Suppressor macrophage treated with lipopolysaccharide for 4 hours (primary cell): ENCODE measurements around the gene SLCO4C1.
A peak's percentile ranks its signal among the peaks of the same experiment; 100 is the strongest.

ENCODE experiments used
- DNase-seq: peaks from one replicate; pipeline ENCODE4 v3.0.0-alpha.2; 2020

SLCO4C1 gene

DNA sequence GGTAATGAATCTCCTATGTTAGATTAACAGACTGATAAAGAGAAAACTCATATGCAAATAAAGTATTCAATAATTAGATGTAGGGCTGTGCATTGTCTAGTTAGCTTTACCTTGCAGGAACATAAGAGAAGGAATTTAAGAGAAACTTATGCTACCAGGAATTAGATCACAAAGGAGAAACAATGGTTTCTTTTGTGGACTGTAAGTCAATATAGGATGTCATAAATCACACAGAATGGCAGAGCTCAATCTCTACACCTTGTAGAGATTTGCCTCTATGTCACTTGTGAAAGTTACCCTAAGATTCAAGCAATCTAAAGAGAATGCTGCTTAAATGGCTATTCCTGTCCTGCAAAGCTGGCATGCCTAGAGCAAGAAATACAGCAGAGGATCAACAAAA, 26.0 kb downstream of the SLCO4C1 start:
- DNase-seq: no peak

DNA sequence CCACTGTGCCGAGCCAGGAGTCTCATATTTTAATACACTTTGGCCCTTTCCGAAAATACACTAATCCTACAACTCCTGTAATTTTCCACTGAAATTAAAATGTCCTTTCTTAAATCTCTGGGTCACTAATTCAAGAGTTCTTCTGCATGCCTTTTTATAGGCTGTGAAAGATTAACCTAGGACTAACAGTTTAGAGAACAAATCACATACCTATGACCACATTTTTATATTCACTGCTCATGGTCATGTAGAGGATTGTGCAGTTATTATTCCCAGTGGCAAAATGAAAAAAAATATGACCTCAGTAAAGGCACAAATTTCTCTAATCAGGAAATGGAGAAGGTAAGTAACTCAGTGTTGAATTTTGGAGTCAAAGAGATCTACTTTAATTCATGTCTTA, 33.4 kb downstream of the SLCO4C1 start:
- DNase-seq: no peak

DNA sequence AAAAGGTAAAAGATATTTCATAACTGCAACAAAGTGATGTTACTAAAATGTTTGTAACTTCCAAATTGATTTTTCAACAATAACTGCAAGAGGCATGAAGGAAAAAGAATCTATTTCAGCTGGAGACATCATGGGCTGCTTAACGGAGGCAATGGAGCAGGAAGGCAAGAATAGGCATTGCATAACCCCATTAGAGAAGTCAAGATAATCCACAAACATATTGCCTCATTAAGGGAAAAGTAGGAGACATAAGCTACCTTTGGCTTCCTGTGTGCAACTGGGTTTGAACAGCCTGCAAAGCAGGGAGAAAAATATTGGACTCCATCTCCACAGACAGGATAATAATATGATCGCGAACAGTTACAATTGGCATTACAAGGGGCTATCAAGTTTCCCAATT, 46.7 kb downstream of the SLCO4C1 start:
- DNase-seq: no peak

DNA sequence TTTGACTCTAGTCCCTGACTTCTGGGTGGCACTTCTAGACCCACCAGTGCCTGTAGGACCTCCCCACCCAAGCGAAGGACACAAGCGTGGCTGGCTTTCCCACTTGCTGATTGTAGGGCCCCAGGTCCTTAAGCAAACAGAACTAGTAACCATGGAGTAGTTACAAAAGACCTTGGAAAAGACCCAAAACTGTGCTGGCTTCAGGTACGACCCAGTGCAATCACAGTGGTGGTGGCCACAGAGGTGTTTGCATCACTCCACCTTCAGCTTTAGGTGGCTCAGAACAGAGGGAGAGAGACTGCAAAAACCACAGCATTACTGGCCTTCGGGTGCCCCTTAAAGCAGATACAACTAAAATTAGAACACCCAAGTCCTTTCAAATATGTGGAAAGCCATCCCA, 52.9 kb downstream of the SLCO4C1 start:
- DNase-seq: no peak

DNA sequence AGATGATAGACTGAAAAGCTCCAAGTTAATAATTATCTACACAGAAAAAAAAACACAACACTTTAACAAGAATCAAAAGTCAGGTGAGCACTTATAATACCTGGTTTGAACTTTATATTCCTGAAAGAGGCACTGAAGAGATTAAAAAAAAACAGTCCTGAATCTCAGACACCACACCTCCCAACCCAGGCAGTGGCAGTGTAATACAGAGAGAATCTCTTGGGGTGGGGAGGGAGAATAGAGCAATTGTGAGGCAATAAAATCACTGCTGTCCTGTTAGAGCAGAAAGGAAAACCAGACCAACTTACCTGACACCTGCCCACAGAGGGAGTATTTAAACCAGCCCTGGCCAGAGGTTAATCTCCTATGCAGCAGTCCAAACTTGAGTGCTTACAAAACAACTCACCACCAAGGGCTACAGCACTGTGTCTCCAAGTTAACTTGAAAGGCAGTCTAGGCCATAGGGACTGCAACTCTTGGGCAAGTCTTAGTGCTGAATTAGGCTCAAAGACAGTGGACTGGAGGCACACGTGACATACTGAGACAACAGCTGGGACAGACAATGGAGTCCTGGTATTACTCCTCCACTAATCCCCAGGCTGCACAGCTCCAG, 54.2 kb downstream of the SLCO4C1 start:
- no peak for DNase-seq

DNA sequence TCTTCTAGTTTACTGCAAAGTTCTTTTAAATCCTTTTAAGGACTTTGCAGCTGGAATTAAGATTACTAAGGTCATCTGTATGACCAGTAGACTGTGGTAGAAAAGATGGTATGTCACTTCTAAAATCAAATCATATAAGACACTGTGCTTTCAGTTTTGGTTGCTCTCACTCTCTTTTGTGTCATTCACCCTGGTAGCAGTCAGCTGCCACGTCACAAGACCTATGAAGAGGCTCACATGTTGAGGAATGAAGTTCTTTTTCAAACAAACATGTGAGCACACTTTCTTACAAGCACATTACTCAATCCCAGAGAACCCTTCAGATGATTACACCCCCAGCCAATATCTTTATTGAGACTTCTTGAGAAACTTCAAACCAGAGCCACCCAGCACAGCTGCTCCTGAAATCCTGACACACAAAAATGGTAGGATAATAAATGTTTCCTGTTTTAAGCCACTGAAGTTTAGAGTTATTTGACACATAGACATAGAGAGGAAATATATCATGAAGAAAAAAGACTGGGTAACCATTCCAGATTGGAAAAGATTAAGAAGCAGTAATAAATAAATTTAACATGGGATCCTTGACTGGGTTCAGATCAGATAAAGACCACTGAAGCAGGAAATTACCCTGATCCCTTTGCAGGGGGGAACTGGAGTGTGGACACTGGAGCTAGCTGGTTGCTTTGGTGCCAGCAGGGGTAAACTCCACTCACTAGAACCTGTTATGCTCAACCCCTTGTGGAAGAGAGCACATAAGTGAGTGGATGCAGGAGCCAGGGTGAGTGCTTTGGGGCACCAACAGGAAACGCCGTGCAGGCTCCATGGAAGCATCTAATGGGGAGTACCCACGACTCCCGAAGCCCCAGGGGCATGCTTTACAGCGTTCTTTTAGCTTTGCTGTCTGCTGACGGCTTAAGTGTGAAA, 64.1 kb downstream of the SLCO4C1 start:
- peak; percentile 84 for DNase-seq

DNA sequence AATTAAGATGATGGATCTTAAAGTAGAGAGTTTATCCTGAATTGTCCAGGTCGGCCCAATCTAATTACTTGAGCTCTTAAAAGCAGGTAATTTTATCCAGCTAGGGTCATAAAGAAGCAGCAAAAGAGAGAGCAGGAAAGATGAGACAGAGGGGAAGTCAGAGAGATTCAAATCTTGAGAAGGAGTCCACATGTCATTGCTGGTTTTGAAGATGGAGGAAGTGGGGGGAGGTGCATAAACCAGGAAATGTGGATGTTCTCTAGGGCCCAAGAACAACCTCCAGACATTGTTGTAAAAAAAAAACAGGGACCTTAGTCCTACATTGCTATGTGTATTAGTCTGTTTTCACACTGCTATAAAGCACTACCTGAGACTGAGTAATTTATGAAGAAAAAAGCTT, 66.4 kb downstream of the SLCO4C1 start:
- DNase-seq: no peak

DNA sequence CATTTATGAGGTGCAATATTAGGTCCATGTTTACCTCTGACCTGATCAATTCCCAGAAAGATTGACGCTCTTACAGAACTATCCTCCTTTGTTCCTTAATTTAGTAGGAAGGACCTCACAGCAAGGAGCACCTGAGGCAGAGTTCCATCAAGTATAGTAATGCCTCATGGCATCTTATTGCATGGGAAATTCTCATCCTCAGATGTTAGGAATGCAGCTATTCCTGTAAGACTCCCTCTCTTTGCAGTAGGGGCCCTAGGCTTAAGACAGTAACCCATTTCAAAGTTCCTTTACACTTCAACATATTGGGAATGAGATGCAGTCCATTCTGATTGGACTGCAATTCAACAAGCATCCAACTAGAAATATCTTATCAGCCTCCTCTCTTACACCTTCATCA, 69.8 kb downstream of the SLCO4C1 start:
- no peak for DNase-seq

DNA sequence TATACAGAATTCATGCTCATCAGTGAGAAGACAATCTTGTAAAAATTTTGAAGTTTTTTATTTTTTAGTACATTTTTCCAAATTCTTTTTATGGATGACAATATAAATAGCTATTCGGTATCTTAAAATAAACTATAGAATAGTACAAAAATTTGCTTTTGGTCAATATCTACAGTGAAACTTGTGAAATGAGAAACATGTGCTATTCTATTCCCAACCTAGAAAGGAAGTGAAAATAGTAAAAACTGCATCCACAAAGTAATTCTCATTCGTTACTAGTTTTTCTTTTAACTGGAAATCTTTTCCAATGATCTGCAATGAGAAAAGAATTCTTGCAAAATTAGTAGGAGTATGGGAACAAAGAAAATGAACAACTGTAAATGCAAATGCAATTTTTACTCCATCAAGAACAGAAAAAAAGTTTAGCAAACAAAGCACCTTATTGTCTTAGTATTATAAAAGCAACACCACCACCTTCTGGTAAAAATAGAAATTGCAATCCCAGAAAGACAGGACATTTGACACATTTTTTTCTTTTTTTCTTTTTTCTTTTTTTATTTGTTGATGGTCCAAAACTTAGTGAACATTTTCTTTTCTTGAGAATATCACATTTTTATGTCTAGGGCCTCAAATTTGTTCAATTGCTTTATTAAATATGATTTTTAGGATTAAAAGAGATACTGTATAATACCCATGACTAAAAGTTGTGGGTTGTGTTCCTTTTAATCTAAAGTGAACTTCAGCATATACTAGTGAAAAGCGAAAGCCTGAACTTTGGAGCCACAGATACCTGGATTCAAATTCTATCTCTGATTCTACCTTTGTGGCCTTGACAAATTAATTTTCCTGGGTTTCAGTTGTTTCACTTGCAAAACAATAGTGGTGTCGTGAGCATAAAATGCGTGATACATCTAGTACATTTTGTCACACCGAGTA, 72.3 kb downstream of the SLCO4C1 start:
- peak; percentile 75 for DNase-seq

DNA sequence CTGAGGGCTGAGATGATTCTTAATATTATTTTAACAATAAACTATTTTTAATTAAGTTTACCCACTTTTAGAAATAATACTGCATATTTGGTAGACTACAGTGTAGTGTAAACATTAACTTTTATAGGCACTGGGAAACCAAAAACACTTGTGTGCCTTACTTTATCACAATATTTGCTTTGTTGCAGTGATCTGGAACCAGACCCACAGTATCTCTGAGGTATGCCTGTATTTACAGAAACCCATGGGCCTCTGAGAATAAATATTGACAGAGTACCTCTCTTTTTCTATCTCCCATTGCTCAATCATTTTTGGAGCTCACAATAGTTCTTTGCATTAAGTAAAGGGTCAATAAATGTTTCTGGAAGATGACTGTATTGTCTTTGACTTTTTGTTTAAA, 73.3 kb downstream of the SLCO4C1 start:
- no peak for DNase-seq

DNA sequence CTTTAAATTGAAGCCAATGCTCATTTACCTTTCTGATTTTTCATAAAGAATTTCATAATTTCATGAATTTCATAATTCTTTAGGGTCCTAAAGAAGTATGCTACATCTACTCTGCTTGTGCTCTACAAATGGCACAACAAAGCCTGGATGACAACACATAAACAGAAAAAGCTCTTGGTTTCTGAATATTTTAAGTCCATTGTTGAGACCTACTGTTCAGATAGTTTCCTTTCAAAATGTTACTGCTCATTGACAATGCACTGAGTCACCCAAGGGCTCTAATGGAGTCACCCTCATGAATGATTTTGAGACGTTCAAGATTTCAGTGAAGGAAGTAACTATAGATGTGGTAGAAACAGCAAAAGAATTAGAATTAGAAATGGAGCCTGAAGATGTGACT, 74.1 kb downstream of the SLCO4C1 start:
- no peak for DNase-seq

DNA sequence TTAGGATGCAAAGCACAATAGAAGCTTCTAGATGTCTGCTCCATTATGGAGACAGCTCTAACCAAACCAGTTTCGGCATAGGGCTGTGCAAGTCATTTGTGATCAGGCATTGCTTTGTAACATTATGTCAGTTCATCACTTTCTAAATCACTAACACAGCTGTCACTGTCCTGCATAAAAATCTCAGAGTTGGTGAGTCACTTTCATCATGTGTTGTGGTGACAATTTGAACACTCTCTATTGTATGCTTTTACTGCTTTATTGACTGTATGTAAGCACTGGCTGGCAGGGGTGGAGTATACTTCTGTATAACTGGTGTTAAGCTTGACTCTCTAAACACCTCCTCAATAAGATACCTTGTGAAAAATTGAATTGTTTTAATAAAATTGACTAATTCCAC, 77.9 kb downstream of the SLCO4C1 start:
- peak; percentile 23 for DNase-seq

DNA sequence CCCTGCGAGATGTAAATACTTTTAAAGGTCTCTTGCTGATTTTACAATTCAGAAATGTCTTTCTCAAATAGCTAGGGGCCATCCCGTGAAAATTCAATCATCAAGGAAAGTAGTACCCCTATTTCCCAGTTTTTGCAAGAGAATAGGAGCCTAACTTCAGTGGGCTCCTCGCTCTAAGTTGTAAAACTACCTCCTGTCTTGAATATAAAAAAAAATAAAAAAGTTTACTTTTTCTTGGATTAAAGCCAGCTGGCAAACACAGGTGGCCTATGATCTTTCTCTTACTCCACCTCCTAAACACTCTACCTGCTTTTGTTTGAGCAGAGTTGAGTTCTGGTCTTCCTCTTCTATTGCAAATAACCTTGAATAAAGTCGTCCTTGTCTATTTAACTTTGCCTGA, 79.4 kb downstream of the SLCO4C1 start:
- DNase-seq: no peak

DNA sequence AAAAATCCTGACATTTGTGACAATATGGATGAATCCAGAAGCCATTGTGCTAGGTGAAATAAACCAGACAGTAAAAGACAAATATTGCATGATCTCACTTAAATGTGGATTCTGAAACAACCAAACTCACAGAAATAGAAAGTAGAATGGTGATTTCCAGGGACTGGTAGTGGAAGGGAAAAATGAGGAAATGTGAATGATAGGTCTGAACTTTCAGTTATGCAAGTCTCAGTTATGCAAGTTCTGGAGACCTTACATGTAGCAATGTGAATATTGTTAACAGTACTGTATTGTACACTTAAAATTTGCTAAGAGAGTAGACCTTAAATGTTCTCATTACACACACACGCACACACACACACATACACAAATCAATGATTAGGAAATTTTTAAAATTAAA, 84.9 kb downstream of the SLCO4C1 start:
- peak; percentile 87 for DNase-seq

DNA sequence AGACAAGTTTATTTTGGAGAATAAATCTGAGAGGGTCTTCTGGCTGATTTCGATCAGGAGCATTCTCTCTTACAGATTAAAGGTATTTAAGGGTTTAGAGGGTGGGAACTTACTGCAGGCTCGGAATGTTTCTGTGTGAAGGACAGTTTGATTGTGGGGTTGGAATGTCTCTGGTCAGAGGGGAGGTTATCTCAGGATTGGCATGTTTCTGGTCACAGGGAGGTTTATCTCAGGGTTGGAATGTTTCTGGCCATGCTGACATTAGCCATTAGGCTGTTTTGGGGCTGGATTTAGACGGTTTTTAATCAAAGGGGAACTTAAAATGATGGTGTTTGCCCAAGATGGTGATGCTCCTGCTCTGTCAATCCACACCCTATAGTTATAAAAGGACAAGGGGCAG, 95.2 kb downstream of the SLCO4C1 start:
- DNase-seq: no peak

DNA sequence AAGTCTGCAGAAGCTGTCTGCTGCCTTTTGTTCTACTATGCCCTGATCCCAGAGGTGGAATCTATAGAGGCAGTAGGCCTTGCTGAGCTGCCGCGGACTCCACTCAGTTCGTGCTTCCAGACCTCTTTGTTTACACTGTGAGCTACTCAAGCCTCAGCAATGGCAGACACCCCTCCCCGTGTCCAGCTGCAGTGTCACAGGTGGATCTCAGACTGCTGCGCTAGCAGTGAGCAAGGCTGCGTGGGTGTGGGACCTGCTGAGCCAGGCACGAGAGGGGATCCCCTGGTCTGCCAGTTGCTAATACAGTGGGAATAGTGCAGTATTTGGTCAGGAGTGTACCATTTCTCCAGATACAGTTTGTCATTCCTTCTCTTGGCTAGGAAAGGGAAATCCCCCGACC, 99.6 kb downstream of the SLCO4C1 start:
- no peak for DNase-seq
